HG02885 (cell line): Measurements from ENCODE around the gene BCAS1.
A peak's percentile ranks its signal among the peaks of the same experiment; 100 is the strongest.
"Not testable (repeated sequence)": the region's sequence is repeated elsewhere in the genome, so short reads cannot be mapped to it uniquely, and the experiment has no call there.

Source experiments
- ATAC-seq: cut with Tn5 transposase; IDR thresholded peaks from one replicate; pipeline ENCODE4 v1.9.1; 2021; ENCODE audit warnings: mild to moderate bottlenecking; ENCODE audit not compliant: unreplicated experiment, poor library complexity

Gene BCAS1

GRCh38 chr20:53934421-53935343 is 135.7 kb downstream of the BCAS1 start:
- ATAC-seq: peak; percentile 33

GRCh38 chr20:53933232-53933846 is 137.1 kb downstream of the BCAS1 start:
- ATAC-seq: no peak

GRCh38 chr20:53932655-53933192 is 137.7 kb downstream of the BCAS1 start:
- ATAC-seq: not testable (repeated sequence)

- ATAC-seq: no peak
These were observed 138.8 kb downstream of the BCAS1 start for GRCh38 chr20:53931597-53931996.

- ATAC-seq: no peak
These were observed 139.5 kb downstream of the BCAS1 start for GRCh38 chr20:53930651-53931504.

- peak; percentile 62 for ATAC-seq
These were observed 140.3 kb downstream of the BCAS1 start for GRCh38 chr20:53929974-53930650.

GRCh38 chr20:53929399-53929798 is 141.0 kb downstream of the BCAS1 start:
- no peak for ATAC-seq

- no peak for ATAC-seq
These were observed 142.4 kb downstream of the BCAS1 start for GRCh38 chr20:53927990-53928389.

- ATAC-seq: peak; percentile 66
These were observed 143.9 kb downstream of the BCAS1 start for GRCh38 chr20:53926428-53927028.

GRCh38 chr20:53925651-53926401 is 144.6 kb downstream of the BCAS1 start:
- ATAC-seq: no peak

GRCh38 chr20:53923566-53924369 is 146.6 kb downstream of the BCAS1 start:
- ATAC-seq: no peak

- ATAC-seq: peak; percentile 56
These were observed 147.5 kb downstream of the BCAS1 start for GRCh38 chr20:53922901-53923314.

- no peak for ATAC-seq
These were observed 148.9 kb downstream of the BCAS1 start for GRCh38 chr20:53921443-53921973.

GRCh38 chr20:53920647-53921245 is 149.6 kb downstream of the BCAS1 start:
- no peak for ATAC-seq

- ATAC-seq: no peak
These were observed 150.5 kb downstream of the BCAS1 start for GRCh38 chr20:53919886-53920285.

- ATAC-seq: no peak
These were observed 151.4 kb downstream of the BCAS1 start for GRCh38 chr20:53918949-53919361.

GRCh38 chr20:53918020-53918311 is 152.4 kb downstream of the BCAS1 start:
- no peak for ATAC-seq
